ENCODE measurements around the gene FKBP2. TPM values are rescaled to one million over a fixed set of nuclear protein-coding genes. Genes with fewer than 3 reads are reported as not detected.
"Not testable (repeated sequence)": the region's sequence is repeated elsewhere in the genome, so short reads cannot be mapped to it uniquely, and the experiment has no call there.

FKBP2 gene
- total RNA-seq, 1 experiment from 2014 or later = 27.8 TPM

GRCh38 chr11:64246621-64246870 is 5.7 kb downstream of the FKBP2 start:
- Histone ChIP-seq H3K9ac (ENCODE audit: low read length) (peak overlapping the region; percentile 96), H3K4me2 (ENCODE audit: low read depth, low read length, poor library complexity, severe bottlenecking) (peak overlapping the region; percentile 88), H3K4me1 (ENCODE audit: low read length) (peaks cover 56% of the 10 kb centered on the region), H3K4me3 (ENCODE audit: low read length) (peak overlapping the region; percentile 97; the same call in 1 of the 2 replicates), H3K79me2 (ENCODE audit: low read length) (peaks cover 30% of the 10 kb centered on the region)
- H2AFZ ChIP-seq (ENCODE audit: low read length); H3K36me3 ChIP-seq (ENCODE audit: insufficient read depth, low read length); H3K27me3 ChIP-seq (ENCODE audit: low read length); H4K20me1 ChIP-seq (ENCODE audit: insufficient read depth, low read depth, low read length); H3K27ac ChIP-seq (ENCODE audit: low read length); H3K9me3 ChIP-seq (ENCODE audit: low read length); H3K9me2 ChIP-seq (replicated peaks; ENCODE audit: insufficient read depth, low read length); DNase-seq: not testable (repeated sequence)

DNA sequence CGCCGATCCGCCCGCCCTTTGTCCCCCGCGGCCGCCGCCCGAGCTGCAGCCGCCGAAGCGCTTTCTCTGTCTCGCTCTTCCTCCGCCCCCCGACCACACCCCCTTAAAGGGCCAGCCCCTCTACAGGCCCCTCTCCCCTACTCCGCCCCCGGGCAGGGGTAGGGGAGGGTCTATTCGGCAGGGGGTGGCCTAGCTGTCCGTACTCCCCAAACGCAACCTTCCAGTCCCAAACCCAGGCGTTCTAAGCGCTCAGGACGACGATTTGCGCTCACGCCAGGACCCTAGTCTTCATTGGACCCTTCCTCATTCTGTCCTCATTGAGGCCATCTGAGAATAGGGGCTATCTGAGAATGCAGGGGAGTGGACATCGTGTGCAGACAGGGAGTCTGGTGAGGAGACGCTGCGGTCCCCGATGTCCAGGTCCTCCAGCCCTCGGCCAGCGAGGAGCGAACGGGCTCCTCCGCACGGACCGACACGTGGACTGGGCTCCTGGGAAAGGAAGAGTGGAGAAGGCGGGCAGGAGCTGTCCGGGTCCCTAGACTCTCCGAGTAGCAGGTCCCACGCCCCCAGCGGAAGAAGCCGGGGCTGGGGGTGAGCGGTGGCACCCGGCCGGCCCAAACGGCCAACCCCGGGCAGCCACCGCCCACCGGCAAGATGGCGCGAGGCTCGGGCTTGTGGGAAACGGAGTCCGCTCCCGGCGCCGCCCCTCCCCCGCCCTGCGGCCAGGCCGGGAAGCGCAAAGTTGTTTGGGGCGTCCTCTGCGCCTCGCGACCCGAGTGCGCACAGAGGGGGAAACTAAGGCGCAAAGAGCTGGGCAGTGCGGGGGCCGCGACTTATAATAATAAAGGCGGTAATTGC is 6.2 kb downstream of the FKBP2 start, which contains the start of gene PPP1R14B:
Gene PPP1R14B (minus strand): TSS at position 73 of the 858 bp plus-strand sequence. CDS start 270 bp downstream, outside the sequence.
- Histone ChIP-seq H3K27ac (ENCODE audit: low read length) (peak within 1 kb of the TSS; percentile 88), H3K36me3 (ENCODE audit: insufficient read depth, low read length) (peaks cover 4% of the 10 kb centered on the region; the same call in 1 of the 2 replicates), H3K4me3 (ENCODE audit: low read length) (peak within 1 kb of the TSS; percentile 97), H3K79me2 (ENCODE audit: low read length) (peaks cover 33% of the 10 kb centered on the region), H3K27me3 (ENCODE audit: low read length) (no peaks in the 10 kb centered on the region), H3K4me2 (ENCODE audit: low read depth, low read length, poor library complexity, severe bottlenecking) (peak within 1 kb of the TSS; percentile 100), H2AFZ (ENCODE audit: low read length) (peak within 1 kb of the TSS; percentile 91; the same call in 1 of the 2 replicates), H3K9me3 (ENCODE audit: low read length) (no peaks in the 10 kb centered on the region), H4K20me1 (ENCODE audit: insufficient read depth, low read depth, low read length) (peaks cover 6% of the 10 kb centered on the region; the same call in 1 of the 2 replicates), H3K4me1 (ENCODE audit: low read length) (peaks cover 60% of the 10 kb centered on the region), H3K9me2 (replicated peaks; ENCODE audit: insufficient read depth, low read length) (no peaks in the 10 kb centered on the region), H3K9ac (ENCODE audit: low read length) (peak within 1 kb of the TSS; percentile 96)
- peak; percentile 93 for DNase-seq

DNA sequence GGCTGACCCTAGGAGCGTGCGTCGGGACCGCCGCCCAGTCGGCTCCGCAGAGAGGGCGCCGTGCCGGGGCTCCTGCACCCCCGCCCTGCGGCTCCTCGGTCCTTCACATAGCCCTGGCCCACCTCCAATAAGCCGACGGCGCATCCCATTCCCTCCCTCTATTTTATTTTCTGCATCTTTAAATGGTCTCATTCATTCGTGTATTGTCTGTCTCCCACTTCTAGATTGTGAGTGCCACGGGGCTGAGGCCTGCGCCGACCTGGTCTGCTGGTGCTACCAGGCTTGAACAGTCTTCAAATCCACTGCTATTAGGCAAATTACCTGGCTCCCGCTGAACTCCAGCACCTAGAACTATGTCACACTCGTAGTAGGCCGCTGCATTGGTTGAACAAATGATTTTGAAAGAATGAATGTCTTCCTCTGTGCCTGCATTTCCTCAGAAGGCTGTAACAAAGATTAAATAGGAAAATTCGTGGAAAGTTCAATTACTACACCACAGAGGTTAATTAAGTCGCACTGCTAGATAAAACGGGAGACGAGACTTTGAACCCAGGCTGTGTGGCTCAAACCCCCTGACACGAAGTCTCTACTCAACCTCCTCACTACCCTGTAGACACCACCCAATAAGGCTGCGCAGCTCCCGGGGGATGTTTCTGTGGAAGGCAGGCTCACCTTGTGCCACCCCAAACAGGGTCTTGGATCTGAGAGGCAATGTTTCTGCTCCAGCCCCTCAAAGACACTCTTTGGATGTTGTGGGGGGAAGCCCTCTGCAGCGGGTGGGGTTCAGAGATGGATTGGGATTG is 7.0 kb downstream of the FKBP2 start:
- Histone ChIP-seq H3K4me3 (ENCODE audit: low read length) (peak overlapping the region; percentile 81; the same call in 1 of the 2 replicates), H3K36me3 (ENCODE audit: insufficient read depth, low read length) (peaks cover 4% of the 10 kb centered on the region; the same call in 1 of the 2 replicates), H3K27me3 (ENCODE audit: low read length) (no peaks in the 10 kb centered on the region), H3K27ac (ENCODE audit: low read length) (no peak overlapping the region), H3K4me1 (ENCODE audit: low read length) (peaks cover 60% of the 10 kb centered on the region), H3K79me2 (ENCODE audit: low read length) (peaks cover 30% of the 10 kb centered on the region), H3K9me3 (ENCODE audit: low read length) (no peaks in the 10 kb centered on the region), H3K9ac (ENCODE audit: low read length) (no peak overlapping the region), H3K9me2 (replicated peaks; ENCODE audit: insufficient read depth, low read length) (no peaks in the 10 kb centered on the region), H4K20me1 (ENCODE audit: insufficient read depth, low read depth, low read length) (peaks cover 6% of the 10 kb centered on the region; the same call in 1 of the 2 replicates), H2AFZ (ENCODE audit: low read length) (no peak overlapping the region), H3K4me2 (ENCODE audit: low read depth, low read length, poor library complexity, severe bottlenecking) (peak overlapping the region; percentile 100)
- peak; percentile 49 for DNase-seq

- Histone ChIP-seq H3K36me3 (ENCODE audit: insufficient read depth, low read length) (peaks cover 3% of the 10 kb centered on the region; the same call in 1 of the 2 replicates), H3K4me2 (ENCODE audit: low read depth, low read length, poor library complexity, severe bottlenecking) (no peak overlapping the region), H2AFZ (ENCODE audit: low read length) (no peak overlapping the region), H3K4me3 (ENCODE audit: low read length) (no peak overlapping the region), H3K4me1 (ENCODE audit: low read length) (peaks cover 59% of the 10 kb centered on the region), H4K20me1 (ENCODE audit: insufficient read depth, low read depth, low read length) (peaks cover 6% of the 10 kb centered on the region; the same call in 1 of the 2 replicates), H3K27me3 (ENCODE audit: low read length) (no peaks in the 10 kb centered on the region), H3K9ac (ENCODE audit: low read length) (no peak overlapping the region), H3K79me2 (ENCODE audit: low read length) (peaks cover 26% of the 10 kb centered on the region), H3K27ac (ENCODE audit: low read length) (no peak overlapping the region), H3K9me3 (ENCODE audit: low read length) (no peaks in the 10 kb centered on the region), H3K9me2 (replicated peaks; ENCODE audit: insufficient read depth, low read length) (no peaks in the 10 kb centered on the region)
- no peak for DNase-seq
These were observed 7.7 kb downstream of the FKBP2 start for GRCh38 chr11:64248578-64248977.

DNA sequence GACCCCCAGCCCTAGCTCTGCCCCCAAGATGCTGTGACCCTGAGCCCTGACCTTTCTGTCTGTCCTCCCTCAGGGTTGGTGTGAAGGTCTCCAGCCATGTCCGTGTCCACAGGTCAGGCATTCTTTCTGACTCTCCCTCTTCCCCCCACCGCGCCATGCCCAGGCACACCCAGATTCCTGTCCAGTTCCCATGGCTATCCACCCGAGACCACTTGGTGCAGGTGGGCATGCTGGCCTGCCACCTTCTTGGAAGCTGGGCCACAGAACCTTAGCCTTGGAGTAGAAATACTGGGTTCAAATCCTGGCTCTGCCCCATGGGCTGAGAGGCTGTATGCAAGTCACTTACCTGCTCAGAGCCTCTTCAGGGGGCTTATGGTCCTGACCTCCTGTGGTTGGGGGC is 8.1 kb downstream of the FKBP2 start:
- Histone ChIP-seq H3K27me3 (ENCODE audit: low read length) (no peaks in the 10 kb centered on the region), H3K36me3 (ENCODE audit: insufficient read depth, low read length) (no peaks in the 10 kb centered on the region), H3K4me2 (ENCODE audit: low read depth, low read length, poor library complexity, severe bottlenecking) (no peak overlapping the region), H3K27ac (ENCODE audit: low read length) (no peak overlapping the region), H3K9ac (ENCODE audit: low read length) (no peak overlapping the region), H4K20me1 (ENCODE audit: insufficient read depth, low read depth, low read length) (peaks cover 6% of the 10 kb centered on the region; the same call in 1 of the 2 replicates), H3K9me2 (replicated peaks; ENCODE audit: insufficient read depth, low read length) (no peaks in the 10 kb centered on the region), H3K9me3 (ENCODE audit: low read length) (no peaks in the 10 kb centered on the region), H2AFZ (ENCODE audit: low read length) (no peak overlapping the region), H3K79me2 (ENCODE audit: low read length) (peaks cover 24% of the 10 kb centered on the region), H3K4me3 (ENCODE audit: low read length) (no peak overlapping the region), H3K4me1 (ENCODE audit: low read length) (peaks cover 55% of the 10 kb centered on the region)
- DNase-seq = no peak

- Histone ChIP-seq H3K4me1 (ENCODE audit: low read length) (peaks cover 48% of the 10 kb centered on the region), H3K79me2 (ENCODE audit: low read length) (peaks cover 23% of the 10 kb centered on the region), H3K9ac (ENCODE audit: low read length) (no peak overlapping the region), H3K4me2 (ENCODE audit: low read depth, low read length, poor library complexity, severe bottlenecking) (no peak overlapping the region), H3K9me2 (replicated peaks; ENCODE audit: insufficient read depth, low read length) (no peaks in the 10 kb centered on the region), H3K4me3 (ENCODE audit: low read length) (no peak overlapping the region), H3K36me3 (ENCODE audit: insufficient read depth, low read length) (no peaks in the 10 kb centered on the region), H4K20me1 (ENCODE audit: insufficient read depth, low read depth, low read length) (peaks cover 5% of the 10 kb centered on the region; the same call in 1 of the 2 replicates), H3K9me3 (ENCODE audit: low read length) (no peaks in the 10 kb centered on the region), H2AFZ (ENCODE audit: low read length) (no peak overlapping the region), H3K27me3 (ENCODE audit: low read length) (no peaks in the 10 kb centered on the region), H3K27ac (ENCODE audit: low read length) (no peak overlapping the region)
- DNase-seq = peak; percentile 40
These were observed 8.9 kb downstream of the FKBP2 start for GRCh38 chr11:64249563-64250414.

GRCh38 chr11:64250415-64251015 is 9.6 kb downstream of the FKBP2 start:
- H3K27ac ChIP-seq (ENCODE audit: low read length) = no peak overlapping the region
- DNase-seq = no peak
- no peaks in the 10 kb centered on the region for H3K9me3 ChIP-seq (ENCODE audit: low read length)
- H3K79me2 ChIP-seq (ENCODE audit: low read length) = peaks cover 15% of the 10 kb centered on the region
- H3K4me3 ChIP-seq (ENCODE audit: low read length) = peak overlapping the region; percentile 95
- peak overlapping the region; percentile 83 for H3K9ac ChIP-seq (ENCODE audit: low read length)
- peak overlapping the region; percentile 86 for H2AFZ ChIP-seq (ENCODE audit: low read length)
- H3K4me2 ChIP-seq (ENCODE audit: low read depth, low read length, poor library complexity, severe bottlenecking) = peak overlapping the region; percentile 84
- peaks cover 41% of the 10 kb centered on the region for H3K4me1 ChIP-seq (ENCODE audit: low read length)
- H3K9me2 ChIP-seq (replicated peaks; ENCODE audit: insufficient read depth, low read length) = no peaks in the 10 kb centered on the region
- no peaks in the 10 kb centered on the region; the same call in 1 of the 2 replicates for H4K20me1 ChIP-seq (ENCODE audit: insufficient read depth, low read depth, low read length)
- no peaks in the 10 kb centered on the region for H3K27me3 ChIP-seq (ENCODE audit: low read length)
- no peaks in the 10 kb centered on the region for H3K36me3 ChIP-seq (ENCODE audit: insufficient read depth, low read length)

Data from Karpas-422 (cell line).